Esophagus squamous epithelium (tissue), 5 donors: Measurements from ENCODE around the gene CCDC88C. TPM values are rescaled to one million over a fixed set of nuclear protein-coding genes. Genes with fewer than 3 reads are reported as not detected.

ENCODE experiments used
- DNase-seq: peaks from one replicate; lab custom pipeline; 2025; lab: John Stamatoyannopoulos, UW
- H3K27ac ChIP-seq, 4 donors: fragments of 200-600 bp; sonication (generic); one replicate each; pipeline ENCODE4 v1.5.1; 2016 to 2019; ENCODE audit warnings: mild to moderate bottlenecking in 1 of 4
- H3K27me3 ChIP-seq, 4 donors: fragments of 200-600 bp; sonication (generic); 1 replicate in 3 of 4; 2 replicates in 1 of 4; pipeline versions ENCODE4 v1.5.1 to v1.6.0; 2017 to 2021; ENCODE audit warnings: antibody characterized with exemption in 1 of 4
- H3K36me3 ChIP-seq, 3 donors: fragments of 200-600 bp; sonication (generic); one replicate each; pipeline ENCODE4 v1.5.1; 2016 to 2019
- H3K4me1 ChIP-seq, 3 donors: fragments of 200-600 bp; sonication (generic); one replicate each; pipeline ENCODE4 v1.5.1; 2017 to 2019
- H3K4me3 ChIP-seq, 4 donors: fragments of 200-600 bp; sonication (generic); 1 replicate in 3 of 4; 2 replicates in 1 of 4; pipeline ENCODE4 v1.5.1; 2016 to 2019; ENCODE audit warnings: mild to moderate bottlenecking in 2 of 4, moderate library complexity in 1 of 4
- H3K9me3 ChIP-seq, 3 donors: fragments of 200-600 bp; sonication (generic); one replicate each; pipeline ENCODE4 v1.5.1; 2016 to 2019
- POLR2A ChIP-seq, 4 donors: fragments of 450-650 bp; IDR thresholded peaks; one replicate each; pipeline ENCODE4 v1.6.1; 2017; ENCODE audit warnings: antibody characterized with exemption in 4 of 4, mild to moderate bottlenecking in 4 of 4, moderate library complexity in 3 of 4
- WGBS, 2 donors: methylation state at CpG; one replicate each; pipeline ENCODE4 v1.1.5; 2018; 5-methylcytosine and 5-hydroxymethylcytosine counted together
- intact Hi-C: fragments of 100-400 bp; cut with DNase I; formaldehyde crosslinking; loops from one replicate; pipeline ENCODE4 v1.15.0; 2022
- total RNA-seq, 4 donors: library from RNA; depleted of rRNA; stranded (reverse); fragments of >200 nt; gene quantifications; one replicate each; pipeline ENCODE4 v1.1.0, GENCODE V29; 2016
- TF ChIP-seq, protein P1 (sequence below), 6 experiments: fragments of 450-650 bp in 4 of 6; fragments of 200-600 bp in 2 of 6; sonication (generic) in 2 of 6; IDR thresholded peaks; one replicate each; pipeline ENCODE4 v1.5.1; 2016 to 2019; ENCODE audit warnings: antibody characterized with exemption in 6 of 6, mild to moderate bottlenecking in 4 of 6, moderate library complexity in 4 of 6
- donor health status: DM: yes; HTN: yes; CAD: no.

The CCDC88C gene
- total RNA-seq, 4 donors from 2014 or later = 23.2 to 31.5 (median 29.9) TPM

DNA sequence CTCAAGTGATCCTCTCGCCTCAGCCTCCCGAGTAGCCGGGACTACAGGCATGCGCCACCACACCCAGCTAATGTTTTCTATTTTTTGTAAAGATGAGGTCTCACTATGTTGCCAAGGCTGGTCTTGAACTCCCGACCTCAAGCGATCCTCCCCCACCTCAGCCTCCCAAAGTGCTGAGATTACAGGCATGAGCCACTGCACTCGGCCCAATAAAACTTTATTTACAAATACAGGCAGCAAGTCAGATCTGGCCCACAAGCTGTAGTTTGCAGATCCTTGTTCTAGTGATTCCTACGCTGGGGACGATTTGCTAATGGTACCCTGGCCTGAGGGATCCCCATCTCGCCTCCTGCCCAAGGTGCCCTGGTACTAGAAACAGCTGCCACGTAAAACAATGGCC lies 74.6 kb downstream of the CCDC88C start:
- Histone ChIP-seq H3K9me3 (no peaks in the 10 kb centered on the region), H3K27me3 (no peaks in the 10 kb centered on the region), H3K27ac (no peak overlapping the region), H3K4me3 (no peak overlapping the region), H3K36me3 (peaks cover 2 to 48% (median 7%) of the 10 kb centered on the region in 3 donors), H3K4me1 (peaks cover 0 to 19% (median 0%) of the 10 kb centered on the region in 3 donors)
- intact Hi-C loops = no loop called here
- DNase-seq = no peak
- WGBS, 2 donors = 90 to 96% methylated on average over 9 to 11 of the region's 11 CpGs
- no peak for TF ChIP-seq POLR2A (IDR thresholded peaks at IDR 0.05)
- TF ChIP-seq, protein P1, sequence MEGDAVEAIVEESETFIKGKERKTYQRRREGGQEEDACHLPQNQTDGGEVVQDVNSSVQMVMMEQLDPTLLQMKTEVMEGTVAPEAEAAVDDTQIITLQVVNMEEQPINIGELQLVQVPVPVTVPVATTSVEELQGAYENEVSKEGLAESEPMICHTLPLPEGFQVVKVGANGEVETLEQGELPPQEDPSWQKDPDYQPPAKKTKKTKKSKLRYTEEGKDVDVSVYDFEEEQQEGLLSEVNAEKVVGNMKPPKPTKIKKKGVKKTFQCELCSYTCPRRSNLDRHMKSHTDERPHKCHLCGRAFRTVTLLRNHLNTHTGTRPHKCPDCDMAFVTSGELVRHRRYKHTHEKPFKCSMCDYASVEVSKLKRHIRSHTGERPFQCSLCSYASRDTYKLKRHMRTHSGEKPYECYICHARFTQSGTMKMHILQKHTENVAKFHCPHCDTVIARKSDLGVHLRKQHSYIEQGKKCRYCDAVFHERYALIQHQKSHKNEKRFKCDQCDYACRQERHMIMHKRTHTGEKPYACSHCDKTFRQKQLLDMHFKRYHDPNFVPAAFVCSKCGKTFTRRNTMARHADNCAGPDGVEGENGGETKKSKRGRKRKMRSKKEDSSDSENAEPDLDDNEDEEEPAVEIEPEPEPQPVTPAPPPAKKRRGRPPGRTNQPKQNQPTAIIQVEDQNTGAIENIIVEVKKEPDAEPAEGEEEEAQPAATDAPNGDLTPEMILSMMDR (IDR thresholded peaks at IDR 0.05) = no peak

DNA sequence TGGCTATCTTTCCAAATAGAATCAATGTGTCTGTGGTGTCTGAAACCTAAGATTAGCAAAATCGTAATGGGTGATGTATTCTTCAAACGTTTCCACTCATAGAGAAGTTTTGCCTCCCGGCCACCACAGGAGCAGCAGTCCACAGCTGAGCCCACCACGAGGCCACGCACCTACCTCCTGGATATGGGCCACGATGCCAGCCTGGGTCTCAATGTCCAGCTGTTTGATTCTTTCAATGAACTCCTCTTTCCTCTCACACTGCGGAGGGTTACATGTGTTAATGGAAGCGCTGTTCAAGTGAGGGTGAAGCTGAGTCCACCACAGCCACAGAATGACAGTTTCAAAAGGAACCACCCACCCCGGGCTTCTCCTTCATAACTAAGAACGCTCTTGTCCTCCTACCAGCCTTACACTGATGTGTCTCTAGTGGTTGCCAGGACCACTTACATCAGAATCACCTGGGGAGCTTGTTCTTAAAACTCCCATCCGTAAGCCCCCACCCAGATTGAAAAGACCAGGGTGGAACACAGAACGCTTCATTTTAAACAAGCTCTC lies 75.3 kb downstream of the CCDC88C start:
- 79 to 86% methylated on average over 10 to 11 of the region's 12 CpGs for WGBS, 2 donors
- TF ChIP-seq, protein P1 (IDR thresholded peaks at IDR 0.05) = no peak
- TF ChIP-seq POLR2A (IDR thresholded peaks at IDR 0.05) = no peak
- intact Hi-C loops = no loop called here

DNA sequence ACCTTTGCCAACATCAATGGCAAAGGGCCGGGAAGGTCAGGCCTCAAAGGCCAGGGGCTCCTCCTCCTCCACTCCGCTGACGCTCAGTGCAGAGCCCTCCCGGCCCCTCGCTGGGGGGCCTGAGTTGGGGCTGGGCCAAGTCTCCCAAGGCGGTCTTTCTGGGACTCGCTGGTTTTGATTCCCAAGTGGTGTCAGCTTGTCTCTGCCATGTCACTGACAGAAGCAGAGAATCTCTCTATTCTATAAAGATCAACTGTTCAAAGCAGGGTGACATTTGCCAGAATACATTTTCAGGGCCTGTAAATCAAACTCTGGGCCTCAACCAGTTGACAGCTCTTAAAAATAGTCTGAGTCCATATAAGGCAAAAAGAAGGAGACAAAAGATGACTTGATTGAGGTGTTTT lies 75.9 kb downstream of the CCDC88C start:
- WGBS, 2 donors = 67 to 79% methylated on average over 1 to 7 of the region's 7 CpGs
- H3K36me3 ChIP-seq = peaks cover 7 to 61% (median 14%) of the 10 kb centered on the region in 3 donors
- TF ChIP-seq POLR2A (IDR thresholded peaks at IDR 0.05) = no peak
- TF ChIP-seq, protein P1 (IDR thresholded peaks at IDR 0.05) = no peak

More for the DNA sequence above, 75.3 kb downstream of the CCDC88C start:
- Histone ChIP-seq H3K27ac (no peak overlapping the region), H3K4me3 (no peak overlapping the region), H3K4me1 (peaks cover 0 to 19% (median 0%) of the 10 kb centered on the region in 3 donors), H3K9me3 (no peaks in the 10 kb centered on the region), H3K27me3 (no peaks in the 10 kb centered on the region), H3K36me3 (peaks cover 7 to 55% (median 10%) of the 10 kb centered on the region in 3 donors)
- DNase-seq = no peak

GRCh38 chr14:91341334-91341733 lies 76.3 kb downstream of the CCDC88C start:
- DNase-seq = no peak
- Histone ChIP-seq H3K27ac (no peak overlapping the region), H3K27me3 (no peaks in the 10 kb centered on the region), H3K9me3 (no peaks in the 10 kb centered on the region), H3K4me1 (peaks cover 0 to 9% (median 0%) of the 10 kb centered on the region in 3 donors), H3K36me3 (peaks cover 10 to 65% (median 14%) of the 10 kb centered on the region in 3 donors), H3K4me3 (no peak overlapping the region)
- TF ChIP-seq, protein P1 (IDR thresholded peaks at IDR 0.05) = no peak
- no peak for TF ChIP-seq POLR2A (IDR thresholded peaks at IDR 0.05)
- WGBS, 2 donors = 94 to 100% methylated on average over 2 of the region's 2 CpGs
- intact Hi-C loops = no loop called here

More for the DNA sequence above, 75.9 kb downstream of the CCDC88C start:
- Histone ChIP-seq H3K4me3 (no peak overlapping the region), H3K4me1 (peaks cover 0 to 14% (median 0%) of the 10 kb centered on the region in 3 donors), H3K27ac (no peak overlapping the region), H3K27me3 (no peaks in the 10 kb centered on the region), H3K9me3 (no peaks in the 10 kb centered on the region)
- no peak for DNase-seq
- intact Hi-C loops = no loop called here

DNA sequence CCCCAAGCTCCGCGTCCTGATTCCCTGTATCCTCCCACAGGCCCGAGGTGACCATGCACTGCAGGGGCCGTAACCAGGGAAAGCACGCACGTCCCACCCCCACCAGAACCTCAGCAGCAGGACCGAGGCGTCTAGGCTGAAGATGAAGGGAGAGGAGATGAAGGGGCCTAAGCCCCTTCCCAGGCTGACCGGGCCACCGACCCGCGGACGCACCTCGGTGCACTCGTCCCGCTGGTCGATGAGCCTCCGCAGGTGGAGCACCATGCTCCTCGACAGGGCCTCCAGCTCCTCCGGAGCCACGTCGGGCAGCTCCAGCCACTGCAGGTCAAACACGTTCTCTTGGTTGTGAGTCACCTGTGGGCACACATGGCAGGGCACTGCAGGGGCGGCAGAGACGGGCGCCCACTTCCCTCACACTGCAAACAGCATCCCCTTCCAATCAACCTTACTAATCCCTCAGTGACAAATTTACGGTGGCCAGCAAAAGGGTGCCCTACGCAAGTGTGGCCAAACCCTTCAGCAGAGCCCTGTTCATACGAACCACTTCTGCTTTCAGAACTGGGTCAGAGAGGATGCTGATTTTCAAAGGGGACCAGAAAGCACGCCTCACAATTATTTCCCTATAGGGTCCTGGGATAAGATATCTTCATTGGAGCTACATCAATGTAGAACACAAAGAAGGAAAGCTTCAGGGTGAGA lies 77.8 kb downstream of the CCDC88C start:
- no peak for TF ChIP-seq POLR2A (IDR thresholded peaks at IDR 0.05)
- TF ChIP-seq, protein P1 (IDR thresholded peaks at IDR 0.05) = no peak
- Histone ChIP-seq H3K36me3 (peaks cover 13 to 80% (median 14%) of the 10 kb centered on the region in 3 donors), H3K4me1 (no peaks in the 10 kb centered on the region), H3K27ac (no peak overlapping the region), H3K27me3 (no peaks in the 10 kb centered on the region), H3K9me3 (no peaks in the 10 kb centered on the region), H3K4me3 (no peak overlapping the region)
- 83 to 88% methylated on average over 18 to 22 of the region's 30 CpGs for WGBS, 2 donors
- intact Hi-C loops = no loop called here
- DNase-seq = no peak
